Esophagus muscularis mucosa (tissue), 3 donors: ENCODE measurements around the gene XYLB.
"Not testable (repeated sequence)": the region's sequence is repeated elsewhere in the genome, so short reads cannot be mapped to it uniquely, and the experiment has no call there.

Experiments used
- CTCF ChIP-seq, 3 experiments: fragments of 200-600 bp in 2 of 3; fragments of 450-650 bp in 1 of 3; sonication (generic) in 2 of 3; IDR thresholded peaks; one replicate each; pipeline ENCODE4 v1.5.1; 2017 to 2019; ENCODE audit warnings: antibody characterized with exemption in 3 of 3, mild to moderate bottlenecking in 2 of 3, moderate library complexity in 1 of 3
- POLR2A ChIP-seq: fragments of 450-650 bp; IDR thresholded peaks from one replicate; pipeline ENCODE4 v1.6.1; 2017; ENCODE audit warnings: antibody characterized with exemption, moderate library complexity, mild to moderate bottlenecking, low read depth

GRCh38 chr3:38426798-38427426, 80.3 kb downstream of the XYLB start:
- not testable (repeated sequence) for TF ChIP-seq CTCF (IDR thresholded peaks at IDR 0.05); POLR2A
